ENCODE measurements around the gene PCSK4.
"Not testable (repeated sequence)": the region's sequence is repeated elsewhere in the genome, so short reads cannot be mapped to it uniquely, and the experiment has no call there.

PCSK4 gene

DNA sequence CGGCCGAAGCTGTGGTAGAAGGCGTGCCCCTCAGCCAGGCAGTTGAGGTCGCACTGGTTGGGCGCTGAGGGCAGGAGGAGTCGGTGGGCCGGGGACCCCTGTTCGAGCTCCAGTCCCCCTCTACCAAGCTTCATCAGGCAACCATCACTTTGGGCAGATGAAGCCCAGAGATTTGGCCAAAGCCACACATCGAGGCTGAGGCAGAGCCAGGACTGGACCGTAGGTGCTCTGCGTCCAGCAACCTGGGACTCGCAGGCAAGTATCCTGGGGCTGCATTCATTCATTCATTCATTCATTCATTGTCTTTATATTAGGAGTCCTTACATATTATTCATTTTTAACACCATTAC, 18.3 kb upstream of the PCSK4 start:
- FAIRE-seq, result no peak
- no peak for DNase-seq (ENCODE audit: insufficient read length)
- TF ChIP-seq TAF1 (IDR thresholded peaks at IDR 0.05; ENCODE audit: borderline replicate concordance, low read depth, low read length), result no peak
- no peak for TF ChIP-seq POLR2AphosphoS5 (IDR thresholded peaks at IDR 0.05; ENCODE audit: low read depth, low read length)

DNA sequence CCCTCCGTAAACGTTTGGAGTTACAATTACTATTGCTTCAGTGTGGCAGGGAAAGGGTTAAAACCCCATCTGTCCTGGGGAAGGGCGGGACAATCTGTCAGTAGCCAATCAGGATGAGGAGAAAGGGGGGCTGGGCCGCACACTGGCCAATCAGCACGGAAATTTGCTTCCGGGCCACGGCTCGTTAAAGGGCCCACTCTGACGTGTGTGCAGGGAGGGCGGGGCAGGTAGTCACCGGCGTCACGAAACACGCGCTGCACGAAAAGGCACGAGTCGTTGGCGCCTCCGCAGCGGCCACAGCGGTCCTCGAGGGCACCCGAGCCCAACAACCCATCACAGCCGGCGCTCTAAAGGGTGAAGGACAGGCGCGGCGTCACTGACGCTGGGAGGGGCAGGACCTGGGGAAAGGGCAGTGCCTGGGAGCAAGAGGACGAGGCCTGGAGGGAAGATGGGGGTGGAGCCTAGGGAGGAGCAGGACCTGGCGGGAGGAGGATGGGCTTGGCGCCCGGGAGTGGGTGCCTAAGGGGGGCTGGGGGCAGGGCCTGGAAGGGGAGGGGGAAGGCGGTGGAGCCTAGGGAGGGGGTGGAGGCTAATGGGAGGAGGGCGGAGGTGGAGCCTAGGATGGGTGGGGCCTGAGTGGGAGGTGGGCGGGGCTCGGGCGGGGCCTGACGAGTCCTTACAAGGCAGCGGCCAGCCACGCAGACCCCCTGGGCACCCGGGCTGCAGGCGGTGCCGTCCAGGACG, 17.8 kb upstream of the PCSK4 start:
- TF ChIP-seq POLR2AphosphoS5 (IDR thresholded peaks at IDR 0.05; ENCODE audit: low read depth, low read length) (no peak), TAF1 (IDR thresholded peaks at IDR 0.05; ENCODE audit: borderline replicate concordance, low read depth, low read length) (no peak)
- FAIRE-seq (peak; percentile 46), DNase-seq (ENCODE audit: insufficient read length) (peak; percentile 94)

DNA sequence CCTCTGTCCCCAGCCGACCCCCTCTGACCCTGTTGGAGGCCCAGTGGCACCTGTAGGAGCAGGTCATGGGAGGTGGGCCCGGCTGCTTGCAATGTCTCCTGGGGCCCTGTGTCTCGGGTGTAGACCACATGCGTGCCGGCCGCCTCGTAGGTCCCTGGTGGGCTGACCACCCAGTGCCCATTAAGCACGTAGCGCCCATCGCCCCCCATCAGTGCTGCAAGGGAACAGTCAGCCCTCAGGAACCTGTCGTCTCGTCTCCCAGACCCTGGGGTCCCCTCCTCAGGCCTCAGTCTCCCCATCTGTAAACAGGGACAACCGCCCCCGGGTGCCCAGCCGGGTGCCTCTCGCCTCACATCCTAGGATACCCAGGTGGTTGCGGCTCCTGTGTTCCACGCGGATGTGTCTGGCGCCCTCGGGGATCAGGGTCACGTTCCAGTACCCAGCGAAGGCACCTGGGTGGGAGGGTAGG, 17.1 kb upstream of the PCSK4 start:
- FAIRE-seq, result no peak
- TF ChIP-seq TAF1 (IDR thresholded peaks at IDR 0.05; ENCODE audit: borderline replicate concordance, low read depth, low read length) (no peak), POLR2AphosphoS5 (IDR thresholded peaks at IDR 0.05; ENCODE audit: low read depth, low read length) (no peak), POLR2A (IDR thresholded peaks at IDR 0.05; ENCODE audit: low read depth, low read length) (no peak)

DNA sequence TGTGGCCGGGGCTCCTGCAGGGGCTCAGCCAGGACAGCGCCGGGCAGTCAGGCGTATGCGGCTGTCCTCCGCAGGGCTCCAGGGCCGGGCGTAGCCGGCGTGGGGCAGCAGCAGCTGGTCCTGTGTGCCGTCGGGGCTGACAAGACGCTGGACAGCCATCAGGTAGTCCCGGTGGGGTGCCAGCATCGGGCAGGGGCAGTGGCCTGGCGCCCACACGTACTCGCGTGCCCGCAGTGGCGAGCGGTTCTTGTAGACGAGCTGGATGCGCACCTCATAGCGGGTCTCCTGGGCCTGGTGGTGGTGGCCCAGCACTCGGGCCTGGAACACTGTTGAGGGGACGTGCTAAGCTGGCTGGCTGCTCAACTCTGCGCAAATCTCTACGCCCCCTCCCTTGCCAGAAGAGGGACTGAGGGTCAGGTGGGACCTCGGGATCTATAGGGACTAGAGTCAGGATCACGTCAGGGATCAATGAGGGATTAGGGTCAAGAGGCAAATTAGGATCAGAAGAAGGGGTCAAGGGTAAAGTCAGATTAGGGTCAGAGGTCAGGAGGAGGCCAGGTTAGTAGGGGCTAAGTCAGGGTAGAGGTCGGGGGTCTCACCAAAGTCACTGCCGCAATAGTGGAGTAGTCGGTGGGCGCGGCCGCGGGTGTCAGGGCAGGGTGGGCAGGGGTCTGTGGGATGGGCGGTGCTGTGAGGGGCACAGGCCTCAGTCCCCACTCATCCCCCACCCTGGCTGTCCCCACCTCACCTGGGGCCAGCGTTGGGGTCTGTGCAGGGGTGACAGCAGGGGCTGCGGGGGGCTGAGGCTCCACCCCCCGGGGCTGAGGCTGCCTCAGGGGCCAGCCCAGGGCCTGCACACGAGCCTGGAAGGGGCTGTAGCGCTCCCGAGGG, 16.1 kb upstream of the PCSK4 start:
- DNase-seq (ENCODE audit: insufficient read length) (no peak), FAIRE-seq (no peak)
- TF ChIP-seq POLR2AphosphoS5 (IDR thresholded peaks at IDR 0.05; ENCODE audit: low read depth, low read length), result no peak
- TF ChIP-seq POLR2A (IDR thresholded peaks at IDR 0.05; ENCODE audit: low read depth, low read length), result no peak
- TF ChIP-seq TAF1 (IDR thresholded peaks at IDR 0.05; ENCODE audit: borderline replicate concordance, low read depth, low read length), result no peak

More for the DNA sequence above, 17.1 kb upstream of the PCSK4 start:
- no peak for DNase-seq (ENCODE audit: insufficient read length)

DNA sequence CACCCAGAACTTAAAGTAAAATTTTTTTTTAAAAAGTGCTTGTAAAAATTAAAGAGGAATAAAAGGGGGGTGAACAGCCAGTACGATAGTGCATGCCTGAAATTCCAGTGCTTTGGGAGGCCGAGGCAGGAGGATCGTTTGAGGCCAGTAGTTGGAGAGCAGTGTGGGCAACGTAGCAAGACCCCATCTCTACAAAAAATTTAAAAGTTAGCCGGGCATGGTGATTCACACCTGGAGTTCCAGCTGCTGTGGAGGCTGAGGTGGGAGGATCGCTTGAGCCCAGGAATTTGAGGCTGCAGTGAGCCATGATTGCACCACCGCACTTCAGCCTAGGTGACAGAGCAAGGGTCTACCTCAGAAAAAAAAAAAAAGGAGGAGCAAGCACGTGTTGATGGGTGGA, 14.9 kb upstream of the PCSK4 start:
- no peak for DNase-seq (ENCODE audit: insufficient read length)
- TF ChIP-seq POLR2A (IDR thresholded peaks at IDR 0.05; ENCODE audit: low read depth, low read length) (no peak), TAF1 (IDR thresholded peaks at IDR 0.05; ENCODE audit: borderline replicate concordance, low read depth, low read length) (no peak), POLR2AphosphoS5 (IDR thresholded peaks at IDR 0.05; ENCODE audit: low read depth, low read length) (no peak)
- no peak for FAIRE-seq

DNA sequence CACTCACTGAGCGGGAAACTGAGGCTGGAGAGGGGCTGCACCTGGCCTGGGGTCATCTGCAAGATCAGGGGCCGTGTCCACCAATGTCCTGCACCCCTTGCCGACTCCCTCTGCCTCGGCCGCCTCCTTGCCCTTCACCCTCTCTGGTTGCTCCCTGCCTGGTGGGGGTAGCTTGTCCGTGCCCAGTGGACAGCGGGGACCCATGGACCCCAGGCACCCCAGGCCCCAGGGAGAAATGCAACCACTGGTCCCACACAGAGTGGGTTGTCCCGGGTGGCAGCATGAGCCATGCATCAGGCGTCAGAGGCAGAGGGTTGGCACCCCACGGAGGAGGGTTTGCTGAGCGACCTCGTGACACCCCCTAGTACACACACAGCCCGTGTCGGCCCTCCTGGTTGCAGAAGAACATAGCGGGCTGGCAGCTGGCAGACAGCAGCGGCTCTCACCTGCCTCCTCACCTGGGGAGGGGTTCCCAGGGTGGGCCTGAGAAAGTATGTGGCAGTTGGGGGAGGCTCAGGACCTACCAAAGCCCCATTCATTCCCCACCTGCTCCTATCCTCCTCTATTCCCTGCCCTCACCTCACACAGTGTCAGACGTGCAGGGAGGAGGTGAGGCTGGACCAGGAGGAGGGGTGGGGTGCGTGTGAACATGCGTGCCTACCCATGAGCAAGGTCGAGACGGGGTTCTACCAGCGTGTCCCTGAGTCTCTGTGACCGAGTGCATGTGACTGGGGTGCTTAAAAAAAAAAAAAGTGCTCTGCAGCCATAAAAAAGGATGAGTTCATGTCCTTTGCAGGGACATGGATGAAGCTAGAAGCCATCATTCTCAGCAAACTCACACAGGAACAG, 14.0 kb upstream of the PCSK4 start:
- TF ChIP-seq POLR2AphosphoS5 (IDR thresholded peaks at IDR 0.05; ENCODE audit: low read depth, low read length) (no peak), POLR2A (IDR thresholded peaks at IDR 0.05; ENCODE audit: low read depth, low read length) (no peak), TAF1 (IDR thresholded peaks at IDR 0.05; ENCODE audit: borderline replicate concordance, low read depth, low read length) (no peak)
- DNase-seq (ENCODE audit: insufficient read length) (no peak), FAIRE-seq (no peak)

DNA sequence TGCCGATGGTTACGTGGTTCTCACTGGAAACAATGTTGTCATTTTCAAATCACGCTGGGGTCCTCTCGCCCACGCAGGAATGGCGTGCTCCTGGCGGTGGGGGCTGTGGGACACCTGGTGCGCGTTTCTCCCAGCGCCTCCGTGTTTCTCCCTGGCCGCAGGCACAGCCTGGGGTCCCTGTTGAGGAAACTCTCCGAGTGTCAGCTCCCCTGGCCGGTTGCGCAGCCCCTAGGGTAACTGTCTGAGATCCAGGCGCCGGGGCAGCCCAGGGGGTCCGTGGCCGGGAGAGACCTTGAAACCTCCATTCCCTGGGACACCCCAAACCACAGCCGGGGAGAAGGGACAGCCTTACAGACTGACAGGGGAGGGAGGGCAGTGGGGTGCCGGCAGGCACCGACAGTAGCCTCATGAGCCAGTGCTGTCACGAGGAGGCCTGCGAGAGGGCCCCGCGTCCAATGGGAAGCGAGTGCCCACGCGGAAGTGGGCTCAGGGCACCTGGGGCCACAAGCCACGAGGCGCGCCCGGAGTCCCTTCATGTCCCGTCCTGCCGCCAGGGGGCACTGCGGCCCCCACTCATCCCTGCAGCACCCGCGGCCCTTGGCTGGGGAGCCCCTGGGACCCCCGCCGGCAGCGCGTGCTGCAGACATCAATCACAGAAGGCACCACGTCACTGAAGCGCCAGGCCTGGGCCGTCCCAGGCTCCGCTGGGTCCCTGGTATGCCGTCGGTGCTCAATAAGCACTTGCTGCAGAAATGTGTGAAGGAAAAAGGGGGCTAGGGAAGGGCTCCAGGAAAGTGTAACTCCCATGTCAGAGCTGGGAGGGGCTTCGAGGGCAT, 13.2 kb upstream of the PCSK4 start:
- DNase-seq (ENCODE audit: insufficient read length), result peak; percentile 67
- no peak for TF ChIP-seq POLR2AphosphoS5 (IDR thresholded peaks at IDR 0.05; ENCODE audit: low read depth, low read length)

DNA sequence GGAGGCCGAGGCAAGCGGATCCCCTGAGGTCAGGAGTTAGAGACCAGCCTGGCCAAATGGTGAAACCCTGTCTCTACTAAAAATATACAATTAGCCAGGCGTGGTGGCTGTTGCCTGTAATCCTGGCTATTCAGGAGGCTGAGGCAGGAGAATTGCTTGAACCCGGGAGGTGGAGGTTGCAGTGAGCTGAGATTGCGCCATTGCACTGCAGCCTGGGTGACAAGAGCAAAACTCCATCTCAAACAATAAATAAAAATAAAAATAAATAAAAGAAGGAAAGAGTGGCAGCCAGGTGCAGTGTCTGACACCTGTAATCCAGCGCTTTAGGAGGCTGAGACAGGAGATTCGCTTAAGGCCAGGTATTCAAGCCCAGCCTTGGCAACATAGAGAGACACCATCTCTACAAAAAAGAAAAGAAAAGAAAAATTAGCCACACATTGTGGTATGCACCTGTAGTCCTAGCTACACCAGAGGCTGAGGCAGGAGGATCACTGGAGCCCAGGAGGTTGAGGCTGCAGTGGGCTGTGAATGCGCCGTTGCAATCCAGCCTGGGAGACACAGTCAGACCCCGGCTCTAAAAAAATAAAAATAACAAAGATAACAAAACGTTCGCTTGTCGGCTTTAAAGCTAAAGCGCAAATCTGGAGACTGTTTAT, 12.4 kb upstream of the PCSK4 start:
- DNase-seq (ENCODE audit: insufficient read length), result no peak
- TF ChIP-seq POLR2A (IDR thresholded peaks at IDR 0.05; ENCODE audit: low read depth, low read length), result no peak
- no peak for TF ChIP-seq POLR2AphosphoS5 (IDR thresholded peaks at IDR 0.05; ENCODE audit: low read depth, low read length)
- no peak for TF ChIP-seq TAF1 (IDR thresholded peaks at IDR 0.05; ENCODE audit: borderline replicate concordance, low read depth, low read length)
- no peak for FAIRE-seq

More for the DNA sequence above, 13.2 kb upstream of the PCSK4 start:
- peak; percentile 21 for FAIRE-seq

DNA sequence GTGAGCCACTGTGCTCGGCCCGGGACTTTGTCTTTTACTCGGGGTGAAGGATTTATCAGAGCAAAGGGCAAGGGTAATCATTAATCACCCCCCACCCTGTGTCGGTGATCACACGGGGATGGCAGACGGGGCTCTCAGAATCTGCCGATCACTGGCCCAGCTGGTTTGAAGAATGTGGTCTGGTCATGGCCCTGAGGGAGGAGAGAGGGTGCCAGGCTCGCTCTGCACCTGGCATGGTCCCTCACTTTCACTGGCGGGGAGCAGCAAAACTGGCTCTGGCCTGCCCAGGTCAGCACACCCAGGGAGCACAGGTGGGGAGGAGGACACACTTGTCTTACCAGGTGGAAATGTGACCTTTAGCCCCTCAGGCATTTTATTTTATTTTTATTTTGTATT, 11.0 kb upstream of the PCSK4 start:
- FAIRE-seq, result no peak
- DNase-seq (ENCODE audit: insufficient read length), result no peak
- TF ChIP-seq TAF1 (IDR thresholded peaks at IDR 0.05; ENCODE audit: borderline replicate concordance, low read depth, low read length) (no peak), POLR2A (IDR thresholded peaks at IDR 0.05; ENCODE audit: low read depth, low read length) (no peak), POLR2AphosphoS5 (IDR thresholded peaks at IDR 0.05; ENCODE audit: low read depth, low read length) (no peak)

DNA sequence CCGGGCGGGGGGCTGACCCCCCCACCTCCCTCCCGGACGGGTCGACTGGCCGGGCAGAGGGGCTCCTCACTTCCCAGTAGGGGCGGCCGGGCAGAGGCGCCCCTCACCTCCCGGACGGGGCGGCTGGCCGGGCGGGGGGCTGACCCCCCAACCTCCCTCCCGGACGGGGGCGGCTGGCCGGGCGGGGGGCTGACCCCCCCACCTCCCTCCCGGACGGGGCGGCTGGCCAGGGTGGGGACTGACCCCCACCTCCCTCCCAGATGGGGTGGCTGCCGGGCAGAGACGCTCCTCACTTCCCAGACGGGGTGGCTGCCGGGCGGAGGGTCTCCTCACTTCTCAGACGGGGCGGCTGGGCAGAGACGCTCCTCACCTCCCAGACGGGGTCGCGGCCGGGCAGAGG, 9.1 kb upstream of the PCSK4 start:
- not testable (repeated sequence) for FAIRE-seq

More for the DNA sequence above, 9.1 kb upstream of the PCSK4 start:
- not testable (repeated sequence) for DNase-seq (ENCODE audit: insufficient read length)

Measured in GM12892 (cell line).